ENCODE data around the gene CSPG5. TPM values are rescaled to one million over a fixed set of nuclear protein-coding genes. Genes with fewer than 3 reads are reported as not detected.

CSPG5 gene
- total RNA-seq, 1 experiment from 2014 or later, result 0.66 TPM

DNA sequence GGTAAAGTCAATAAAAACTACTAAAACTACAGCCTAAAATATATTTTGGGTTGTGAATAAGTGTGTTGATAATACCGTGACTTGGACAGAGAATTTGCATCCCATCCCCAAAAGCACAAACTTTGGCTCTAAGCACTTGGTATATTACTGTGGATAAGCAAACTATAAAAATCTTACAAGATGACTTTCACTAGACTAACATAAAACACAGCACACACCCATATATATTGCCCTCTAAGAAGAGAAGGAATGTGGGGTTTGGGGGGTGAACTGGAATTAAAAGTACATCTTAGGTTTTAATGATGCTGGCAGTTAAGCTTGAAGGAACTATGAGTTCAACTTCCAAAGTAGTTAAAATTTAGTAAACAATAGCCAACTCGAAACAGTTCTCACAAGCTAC, 28.7 kb upstream of the CSPG5 start:
- H4K20me1 ChIP-seq (ENCODE audit: low read length), result peaks cover 5% of the 10 kb centered on the region; the same call in 1 of the 2 replicates

DNA sequence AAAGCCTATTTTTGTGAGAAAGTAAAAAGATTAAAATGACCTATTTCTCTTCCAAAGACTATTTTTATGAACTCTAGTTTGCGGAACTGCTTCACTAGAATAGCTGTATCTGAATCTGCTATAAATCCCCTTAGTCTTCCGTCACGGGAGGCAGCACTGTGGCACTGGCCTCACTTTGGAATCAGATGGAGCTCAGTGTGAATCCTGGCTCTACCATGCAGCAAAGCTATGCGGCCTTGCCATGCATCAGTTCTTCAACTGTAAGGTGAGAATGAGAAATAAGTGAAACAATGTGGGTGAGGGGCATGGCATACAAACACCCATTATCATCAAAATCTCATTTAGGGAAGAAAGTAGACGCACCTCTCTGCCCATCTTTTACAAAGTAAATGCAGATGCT, 27.5 kb upstream of the CSPG5 start:
- Histone ChIP-seq H3K9ac (ENCODE audit: low read length) (no peak overlapping the region), H3K4me1 (ENCODE audit: insufficient read depth, low read length) (peaks cover 5% of the 10 kb centered on the region; the same call in 1 of the 2 replicates), H3K27me3 (ENCODE audit: low read length) (no peaks in the 10 kb centered on the region), H3K36me3 (ENCODE audit: low read depth, low read length) (peaks cover 51% of the 10 kb centered on the region), H3K27ac (ENCODE audit: low read length) (no peak overlapping the region), H2AFZ (ENCODE audit: low read length) (no peak overlapping the region), H3F3A (ENCODE audit: low read length, unreplicated experiment) (no peaks in the 10 kb centered on the region), H3K4me3 (ENCODE audit: low read length) (no peak overlapping the region), H3K4me2 (ENCODE audit: low read length) (no peak overlapping the region), H3K9me3 (ENCODE audit: low read length) (no peaks in the 10 kb centered on the region), H3K79me2 (ENCODE audit: low read length) (no peaks in the 10 kb centered on the region), H3K9me2 (replicated peaks; ENCODE audit: low read length) (no peaks in the 10 kb centered on the region), H4K20me1 (ENCODE audit: low read length) (peaks cover 5% of the 10 kb centered on the region; the same call in 1 of the 2 replicates)
- ChIA-PET POLR2A (ENCODE audit: unreplicated experiment) (no interaction called here), CTCF (no interaction called here)
- DNase-seq, result no peak
- TF ChIP-seq EZH2 (IDR thresholded peaks at IDR 0.05; ENCODE audit: low read length, unreplicated experiment), result no peak
- TF ChIP-seq, protein P1, sequence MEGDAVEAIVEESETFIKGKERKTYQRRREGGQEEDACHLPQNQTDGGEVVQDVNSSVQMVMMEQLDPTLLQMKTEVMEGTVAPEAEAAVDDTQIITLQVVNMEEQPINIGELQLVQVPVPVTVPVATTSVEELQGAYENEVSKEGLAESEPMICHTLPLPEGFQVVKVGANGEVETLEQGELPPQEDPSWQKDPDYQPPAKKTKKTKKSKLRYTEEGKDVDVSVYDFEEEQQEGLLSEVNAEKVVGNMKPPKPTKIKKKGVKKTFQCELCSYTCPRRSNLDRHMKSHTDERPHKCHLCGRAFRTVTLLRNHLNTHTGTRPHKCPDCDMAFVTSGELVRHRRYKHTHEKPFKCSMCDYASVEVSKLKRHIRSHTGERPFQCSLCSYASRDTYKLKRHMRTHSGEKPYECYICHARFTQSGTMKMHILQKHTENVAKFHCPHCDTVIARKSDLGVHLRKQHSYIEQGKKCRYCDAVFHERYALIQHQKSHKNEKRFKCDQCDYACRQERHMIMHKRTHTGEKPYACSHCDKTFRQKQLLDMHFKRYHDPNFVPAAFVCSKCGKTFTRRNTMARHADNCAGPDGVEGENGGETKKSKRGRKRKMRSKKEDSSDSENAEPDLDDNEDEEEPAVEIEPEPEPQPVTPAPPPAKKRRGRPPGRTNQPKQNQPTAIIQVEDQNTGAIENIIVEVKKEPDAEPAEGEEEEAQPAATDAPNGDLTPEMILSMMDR (conservative IDR thresholded peaks at IDR 0.05; ENCODE audit: low read depth, low read length), result no peak
- TF ChIP-seq EZH2phosphoT487 (IDR thresholded peaks at IDR 0.05; ENCODE audit: borderline replicate concordance, low read length), result no peak
- BruUV-seq (replicated peaks), result no TSS peak
- ATAC-seq, result no peak
- intact Hi-C loops (cut with micrococcal nuclease), result loop anchor here (2.0 kb wide), 1 partner anchor 173 kb away; no protein-coding TSS in a partner anchor

More for the DNA sequence above, 28.7 kb upstream of the CSPG5 start:
- no TSS peak for BruUV-seq (replicated peaks)
- ATAC-seq (peak; percentile 89), DNase-seq (no peak)
- Histone ChIP-seq H3K4me3 (ENCODE audit: low read length) (no peak overlapping the region), H3K9ac (ENCODE audit: low read length) (no peak overlapping the region), H3K27ac (ENCODE audit: low read length) (peak overlapping the region; percentile 43; the same call in 1 of the 2 replicates), H3K4me1 (ENCODE audit: insufficient read depth, low read length) (peaks cover 11% of the 10 kb centered on the region), H2AFZ (ENCODE audit: low read length) (no peak overlapping the region), H3K79me2 (ENCODE audit: low read length) (no peaks in the 10 kb centered on the region), H3F3A (ENCODE audit: low read length, unreplicated experiment) (no peaks in the 10 kb centered on the region), H3K9me2 (replicated peaks; ENCODE audit: low read length) (no peaks in the 10 kb centered on the region), H3K9me3 (ENCODE audit: low read length) (no peaks in the 10 kb centered on the region), H3K27me3 (ENCODE audit: low read length) (no peaks in the 10 kb centered on the region), H3K36me3 (ENCODE audit: low read depth, low read length) (peaks cover 56% of the 10 kb centered on the region), H3K4me2 (ENCODE audit: low read length) (no peak overlapping the region)
- intact Hi-C loops (cut with micrococcal nuclease), result loop anchor here (1.0 to 2.0 kb wide), 2 partner anchors 10 to 171 kb away; no protein-coding TSS in a partner anchor
- TF ChIP-seq, protein P1 (conservative IDR thresholded peaks at IDR 0.05; ENCODE audit: low read depth, low read length), result no peak
- TF ChIP-seq EZH2phosphoT487 (IDR thresholded peaks at IDR 0.05; ENCODE audit: borderline replicate concordance, low read length) (no peak), EZH2 (IDR thresholded peaks at IDR 0.05; ENCODE audit: low read length, unreplicated experiment) (no peak)
- ChIA-PET CTCF (interaction anchor here (0.5 to 0.9 kb wide), 5 partner anchors 9 to 85 kb away, joined by 3 to 5 read pairs (median 3); no protein-coding TSS in a partner anchor), POLR2A (ENCODE audit: unreplicated experiment) (interaction anchor here (0.6 to 0.7 kb wide), 3 partner anchors 10 to 54 kb away, joined by 3 to 5 read pairs (median 3); no protein-coding TSS in a partner anchor)

DNA sequence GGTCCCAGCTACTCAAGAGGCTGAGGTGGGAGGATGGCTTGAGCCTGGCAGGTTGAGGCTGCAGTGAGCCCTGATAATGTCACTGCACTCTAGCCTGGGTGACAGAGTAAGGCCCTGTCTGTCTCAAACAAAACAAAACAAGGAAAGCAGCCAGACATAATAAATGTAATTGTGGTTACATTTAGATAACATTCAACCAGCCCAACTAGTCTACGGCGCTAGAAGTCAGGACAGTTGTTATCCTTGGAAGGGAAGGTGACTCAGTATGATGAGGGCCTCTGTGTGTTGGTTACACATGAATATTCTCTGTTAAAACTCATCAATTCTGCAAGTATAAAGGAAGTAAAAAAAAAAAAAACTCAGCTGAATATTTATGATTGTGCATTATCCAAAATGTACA, 27.0 kb upstream of the CSPG5 start:
- Histone ChIP-seq H3K9me3 (ENCODE audit: low read length) (no peaks in the 10 kb centered on the region), H3K79me2 (ENCODE audit: low read length) (no peaks in the 10 kb centered on the region), H3K36me3 (ENCODE audit: low read depth, low read length) (peaks cover 46% of the 10 kb centered on the region), H3K4me1 (ENCODE audit: insufficient read depth, low read length) (peaks cover 5% of the 10 kb centered on the region; the same call in 1 of the 2 replicates), H3K9ac (ENCODE audit: low read length) (no peak overlapping the region), H3K27ac (ENCODE audit: low read length) (no peak overlapping the region), H3K9me2 (replicated peaks; ENCODE audit: low read length) (no peaks in the 10 kb centered on the region), H3K4me2 (ENCODE audit: low read length) (no peak overlapping the region), H3K4me3 (ENCODE audit: low read length) (no peak overlapping the region), H3F3A (ENCODE audit: low read length, unreplicated experiment) (no peaks in the 10 kb centered on the region), H3K27me3 (ENCODE audit: low read length) (no peaks in the 10 kb centered on the region), H4K20me1 (ENCODE audit: low read length) (peaks cover 5% of the 10 kb centered on the region; the same call in 1 of the 2 replicates), H2AFZ (ENCODE audit: low read length) (no peak overlapping the region)
- ChIA-PET POLR2A (ENCODE audit: unreplicated experiment) (no interaction called here), CTCF (no interaction called here)
- intact Hi-C loops (cut with micrococcal nuclease), result loop anchor here (2.0 kb wide), 1 partner anchor 173 kb away; no protein-coding TSS in a partner anchor
- ATAC-seq, result peak; percentile 40
- no TSS peak for BruUV-seq (replicated peaks)
- DNase-seq, result peak; percentile 49
- TF ChIP-seq EZH2phosphoT487 (IDR thresholded peaks at IDR 0.05; ENCODE audit: borderline replicate concordance, low read length) (no peak), EZH2 (IDR thresholded peaks at IDR 0.05; ENCODE audit: low read length, unreplicated experiment) (no peak)
- TF ChIP-seq, protein P1 (conservative IDR thresholded peaks at IDR 0.05; ENCODE audit: low read depth, low read length), result no peak

All from PC-3 (cell line).